H9 (cell line): Measurements from ENCODE around the gene INHBC. TPM values are rescaled to one million over a fixed set of nuclear protein-coding genes. Genes with fewer than 3 reads are reported as not detected.

Source experiments
- DNase-seq: peaks from one replicate; pipeline ENCODE4 v3.0.0-alpha.2; 2017
- H2AFZ ChIP-seq: one replicate; pipeline ENCODE4 v1.6.1; 2013; ENCODE audit warnings: mild to moderate bottlenecking, low read length, control low read depth, moderate library complexity
- H2AK5ac ChIP-seq: 2 replicates; pipeline ENCODE4 v1.6.1; 2013; ENCODE audit warnings: low read length, control low read depth, mixed read lengths; ENCODE audit not compliant: insufficient read length
- H2BK120ac ChIP-seq: one replicate; pipeline ENCODE4 v1.6.1; 2013; ENCODE audit warnings: low read depth, mild to moderate bottlenecking, low read length, control low read depth, inconsistent platforms; ENCODE audit not compliant: poor library complexity, severe bottlenecking
- H2BK12ac ChIP-seq: 2 replicates; pipeline ENCODE4 v1.6.1; 2013; ENCODE audit warnings: low read length, control low read depth, mixed read lengths, low read depth; ENCODE audit not compliant: insufficient read length
- H2BK15ac ChIP-seq: 2 replicates; pipeline ENCODE4 v1.6.1; 2013; ENCODE audit warnings: low read depth, low read length, control low read depth
- H2BK20ac ChIP-seq: one replicate; pipeline ENCODE4 v1.6.1; 2013; ENCODE audit warnings: low read depth, mild to moderate bottlenecking, low read length, control low read depth, inconsistent platforms; ENCODE audit not compliant: poor library complexity, severe bottlenecking
- H2BK5ac ChIP-seq: 2 replicates; pipeline ENCODE4 v1.6.1; 2013; ENCODE audit warnings: low read length, control low read depth, mixed read lengths; ENCODE audit not compliant: insufficient read length
- H3K14ac ChIP-seq: 2 replicates; pipeline ENCODE4 v1.6.1; 2013; ENCODE audit warnings: low read length, control low read depth; ENCODE audit not compliant: insufficient read depth
- H3K18ac ChIP-seq: 2 replicates; pipeline ENCODE4 v1.6.1; 2013; ENCODE audit warnings: low read depth, mild to moderate bottlenecking, mixed read lengths, low read length, control low read depth; ENCODE audit not compliant: insufficient read length
- H3K23ac ChIP-seq: 2 replicates; pipeline ENCODE4 v1.6.1; 2013; ENCODE audit warnings: low read length, control low read depth, mixed read lengths, low read depth; ENCODE audit not compliant: insufficient read length
- H3K23me2 ChIP-seq: 2 replicates; pipeline ENCODE4 v1.6.1; 2013; ENCODE audit warnings: low read depth, mild to moderate bottlenecking, mixed read lengths, low read length, control low read depth; ENCODE audit not compliant: insufficient read length, poor library complexity, severe bottlenecking
- H3K27ac ChIP-seq: 2 replicates; pipeline ENCODE4 v1.5.1; 2013; ENCODE audit warnings: low read length, control low read depth, mixed read lengths, low read depth; ENCODE audit not compliant: insufficient read length
- H3K27me3 ChIP-seq: 2 replicates; pipeline ENCODE4 v1.6.1; 2013; ENCODE audit warnings: low read length, control low read depth, inconsistent platforms; ENCODE audit not compliant: insufficient read depth
- H3K4ac ChIP-seq: 2 replicates; pipeline ENCODE4 v1.6.1; 2013; ENCODE audit warnings: low read depth, mild to moderate bottlenecking, control low read depth, inconsistent platforms, low read length, moderate library complexity
- H3K4me1 ChIP-seq: 2 replicates; pipeline ENCODE4 v1.6.1; 2013; ENCODE audit warnings: low read length, control low read depth, inconsistent platforms; ENCODE audit not compliant: insufficient read depth
- H3K4me2 ChIP-seq: 2 replicates; pipeline ENCODE4 v1.6.1; 2013; ENCODE audit warnings: low read length, control low read depth, mixed read lengths; ENCODE audit not compliant: insufficient read length, insufficient read depth
- H3K56ac ChIP-seq: 2 replicates; pipeline ENCODE4 v1.6.1; 2013; ENCODE audit warnings: low read depth, mild to moderate bottlenecking, mixed read lengths, low read length, control low read depth; ENCODE audit not compliant: insufficient read length
- H3K79me1 ChIP-seq: 2 replicates; pipeline ENCODE4 v1.6.1; 2013; ENCODE audit warnings: low read depth, mild to moderate bottlenecking, moderate library complexity, low read length, control low read depth, inconsistent platforms; ENCODE audit not compliant: insufficient read depth, poor library complexity, severe bottlenecking
- H3K79me2 ChIP-seq: 2 replicates; pipeline ENCODE4 v1.6.1; 2013; ENCODE audit warnings: low read length, control low read depth, inconsistent platforms; ENCODE audit not compliant: insufficient read depth
- H3K9ac ChIP-seq: 2 replicates; pipeline ENCODE4 v1.6.1; 2013; ENCODE audit warnings: low read length, control low read depth, mixed read lengths; ENCODE audit not compliant: insufficient read length; ENCODE audit errors: extremely low read depth
- H3K9me3 ChIP-seq: one replicate; pipeline ENCODE4 v1.6.1; 2013; ENCODE audit warnings: low read depth, low read length, inconsistent platforms; ENCODE audit not compliant: control insufficient read depth
- H3T11ph ChIP-seq: one replicate; pipeline ENCODE4 v1.6.1; 2013; ENCODE audit warnings: mild to moderate bottlenecking, low read length, control low read depth, inconsistent platforms
- H4K20me1 ChIP-seq: one replicate; pipeline ENCODE4 v1.6.1; 2013; ENCODE audit not compliant: control insufficient read depth, insufficient read length, insufficient read depth
- H4K5ac ChIP-seq: 2 replicates; pipeline ENCODE4 v1.6.1; 2013; ENCODE audit warnings: low read depth, mild to moderate bottlenecking, mixed read lengths, low read length, control low read depth; ENCODE audit not compliant: insufficient read length
- H4K8ac ChIP-seq: replicated peaks from 2 replicates; pipeline ENCODE4 v1.6.1; 2013; ENCODE audit warnings: low read length, control low read depth, mixed read lengths, low read depth; ENCODE audit not compliant: insufficient read length
- H4K91ac ChIP-seq: 2 replicates; pipeline ENCODE4 v1.6.1; 2013; ENCODE audit warnings: low read depth, mild to moderate bottlenecking, moderate library complexity, mixed read lengths, low read length, control low read depth; ENCODE audit not compliant: insufficient read length
- H3K27ac Mint-ChIP-seq, 3 experiments: 2 replicates in 2 of 3; 3 replicates in 1 of 3; pipeline ENCODE4 v1.8.0; 2020 to 2021; ENCODE audit warnings: mixed read lengths in 3 of 3, mild to moderate bottlenecking in 1 of 3, moderate library complexity in 1 of 3
- H3K27me3 Mint-ChIP-seq: 2 replicates; pipeline ENCODE4 v1.8.0; 2021; ENCODE audit warnings: low read depth, mild to moderate bottlenecking, moderate library complexity, mixed read lengths
- H3K36me3 Mint-ChIP-seq, 3 experiments: 2 replicates in 2 of 3; 3 replicates in 1 of 3; pipeline ENCODE4 v1.8.0; 2020 to 2021; ENCODE audit warnings: low read depth in 3 of 3, mixed read lengths in 3 of 3; ENCODE audit not compliant: insufficient read depth in 1 of 3
- H3K4me1 Mint-ChIP-seq, 2 experiments: 2 replicates each; pipeline ENCODE4 v1.8.0; 2020; ENCODE audit warnings: mixed read lengths in 2 of 2
- H3K4me3 Mint-ChIP-seq, 2 experiments: 2 replicates in 1 of 2; 3 replicates in 1 of 2; pipeline ENCODE4 v1.8.0; 2020 to 2021; ENCODE audit warnings: mild to moderate bottlenecking in 2 of 2, mixed read lengths in 2 of 2, moderate library complexity in 1 of 2
- H3K9me3 Mint-ChIP-seq, 2 experiments: 2 replicates in 1 of 2; 3 replicates in 1 of 2; pipeline ENCODE4 v1.8.0; 2020; ENCODE audit warnings: mild to moderate bottlenecking in 2 of 2, mixed read lengths in 2 of 2, moderate library complexity in 1 of 2
- CTCF ChIP-seq: fragments of 200-600 bp; sonication (generic); conservative IDR thresholded peaks from 3 replicates; pipeline ENCODE4 v1.8.0; 2021; ENCODE audit warnings: antibody characterized with exemption, mild to moderate bottlenecking
- WGBS: extraction: QIAGEN DNeasy Blood & Tissue Kit; methylation state at CpG from one replicate; pipeline ENCODE4 v1.1.7; 2013; ENCODE audit warnings: missing lambda C conversion rate, low lambda C conversion rate, mixed read lengths; ENCODE audit not compliant: insufficient read length; ENCODE audit errors: extremely low coverage; 5-methylcytosine and 5-hydroxymethylcytosine counted together
- total RNA-seq: library from RNA; stranded (reverse); gene quantifications from 2 replicates; pipeline ENCODE4 v1.2.1, GENCODE V29; 2021

INHBC gene
- total RNA-seq, 1 experiment from 2014 or later: not detected

- H3K27ac ChIP-seq: no peak overlapping the region
- Mint-ChIP-seq H3K27ac (no peak overlapping the region), H3K27me3 (peaks cover 82% of the 10 kb centered on the region), H3K9me3 (no peaks in the 10 kb centered on the region), H3K4me1 (peaks cover 21 to 22% of the 10 kb centered on the region in 2 experiments), H3K4me3 (peak overlapping the region; percentile 59 to 80), H3K36me3 (no peaks in the 10 kb centered on the region; a peak in 2 of 7 replicates)
- H4K91ac ChIP-seq: no peak overlapping the region
- no peak overlapping the region for H3K4ac ChIP-seq
- H4K8ac ChIP-seq: no peak overlapping the region
- H3K79me1 ChIP-seq: no peaks in the 10 kb centered on the region
- H2BK5ac ChIP-seq: no peak overlapping the region
- H2BK15ac ChIP-seq: no peak overlapping the region
- no peak overlapping the region for H2AFZ ChIP-seq
- peak overlapping the region; percentile 62 for H3K4me2 ChIP-seq
- H3K18ac ChIP-seq: no peak overlapping the region
- H4K20me1 ChIP-seq: peaks cover 3% of the 10 kb centered on the region
- no peak overlapping the region for H2BK20ac ChIP-seq
- peak; percentile 63 for DNase-seq
- no peak overlapping the region for H3K14ac ChIP-seq
- no peak overlapping the region for H3T11ph ChIP-seq
- H3K9ac ChIP-seq: no peak overlapping the region
- H3K9me3 ChIP-seq: no peaks in the 10 kb centered on the region
- no peak overlapping the region for H3K23ac ChIP-seq
- no peaks in the 10 kb centered on the region for H3K79me2 ChIP-seq
- no peak overlapping the region for H2BK120ac ChIP-seq
- no peak overlapping the region for H2BK12ac ChIP-seq
- H3K27me3 ChIP-seq: peaks cover 37% of the 10 kb centered on the region
- peaks cover 15% of the 10 kb centered on the region for H3K23me2 ChIP-seq
- H2AK5ac ChIP-seq: no peak overlapping the region
- H3K4me1 ChIP-seq: no peaks in the 10 kb centered on the region; the same call in 1 of the 2 replicates
- WGBS: no CpG with 5 or more reads among the region's 84 CpGs
- no peak for TF ChIP-seq CTCF
- no peak overlapping the region for H4K5ac ChIP-seq
- no peak overlapping the region for H3K56ac ChIP-seq
Observed at GRCh38 chr12:57475271-57476161, 40.9 kb downstream of the INHBC start.
